Psoas muscle (tissue), 8 donors: Measurements from ENCODE around the gene RTN4RL1. TPM values are rescaled to one million over a fixed set of nuclear protein-coding genes. Genes with fewer than 3 reads are reported as not detected.

Experiments used
- ATAC-seq, 4 donors: fragments of 200-7000 bp; cut with Tn5 transposase; one replicate each; pipeline ENCODE4 v1.9.1; 2020; ENCODE audit warnings: moderate library complexity in 3 of 4, mild to moderate bottlenecking in 2 of 4
- DNase-seq, 2 donors: peaks; one replicate each; pipeline ENCODE4 v3.0.0-alpha.2; 2020
- H3K27ac ChIP-seq: fragments of 200-600 bp; one replicate; pipeline ENCODE4 v1.8.0; 2022
- H3K27me3 ChIP-seq, 3 donors: fragments of 200-600 bp in 1 of 3; one replicate each; pipeline versions ENCODE4 v1.6.1 to v1.8.0; 2013 to 2022; ENCODE audit warnings: low read length in 2 of 3, mild to moderate bottlenecking in 2 of 3, moderate library complexity in 1 of 3; ENCODE audit not compliant: insufficient read depth in 3 of 3
- H3K36me3 ChIP-seq, 2 donors: fragments of 200-600 bp in 1 of 2; one replicate each; pipeline versions ENCODE4 v1.6.1 to v1.8.0; 2013 to 2022; ENCODE audit warnings: low read depth in 1 of 2, mild to moderate bottlenecking in 1 of 2, moderate library complexity in 1 of 2; ENCODE audit not compliant: insufficient read depth in 1 of 2
- H3K4me1 ChIP-seq: fragments of 200-600 bp; one replicate; pipeline ENCODE4 v1.8.0; 2022
- H3K4me3 ChIP-seq: fragments of 200-600 bp; one replicate; pipeline ENCODE4 v1.8.0; 2022; ENCODE audit warnings: mild to moderate bottlenecking
- H3K9me3 ChIP-seq: fragments of 200-600 bp; one replicate; pipeline ENCODE4 v1.8.0; 2022
- WGBS, 3 donors: extraction: QIAGEN DNeasy Blood & Tissue Kit; methylation state at CpG; one replicate each; pipeline versions ENCODE4 v1.1.6 to v1.1.7; 2013; 5-methylcytosine and 5-hydroxymethylcytosine counted together
- intact Hi-C, 2 donors: fragments of 100-400 bp; cut with DNase I; formaldehyde crosslinking; loops; one replicate each; pipeline versions ENCODE4 v1.11.0 to v1.14.2; 2022
- polyA plus RNA-seq, 3 donors: library from polyadenylated mRNA; stranded (reverse); fragments of 200-250 nt; gene quantifications; one replicate each; pipeline ENCODE4 v1.2.3, GENCODE V29; 2013
- total RNA-seq, 4 donors: library from RNA; stranded (reverse); fragmentation: NEBNext Ultra II Directional in 2 of 4; extraction: Animal tissue kit (Norgen Biotek cat#: 25700) in 2 of 4; gene quantifications; one replicate each; pipeline versions ENCODE4 v1.2.1 to v1.2.4, GENCODE V29; 2021 to 2023
- TF ChIP-seq, protein P1 (sequence below): fragments of 200-600 bp; IDR thresholded peaks from one replicate; pipeline ENCODE4 v1.8.0; 2022; ENCODE audit warnings: antibody characterized with exemption
- donor health status: healthy with polysubstance abuse.
- donor health status: DM: no; HTN: no; CAD: no; lungs with moderate emphysema.
- donor health status: Bipolar disorder and iron deficiency.
- donor health status: healthy.
- donor health status: DM: yes; HTN: yes; CAD: no.
- donor health status: DM: no; HTN: no; CAD: no.
- donor health status: DM: no; HTN: no; CAD: no.
- donor health status: DM: yes; HTN: yes; CAD: no.

RTN4RL1 gene
- total and polyA plus RNA-seq, 7 donors = 0.44 to 1.8 (median 0.75) TPM

- WGBS, 3 donors = 11 to 18% (median 16%) methylated on average over 9 of the region's 9 CpGs
- Histone ChIP-seq H3K4me3 (peak overlapping the region; percentile 88), H3K36me3 (peaks cover 2 to 5% of the 10 kb centered on the region in 2 donors), H3K27me3 (peaks cover 0 to 32% (median 4%) of the 10 kb centered on the region in 3 donors), H3K4me1 (peaks cover 18% of the 10 kb centered on the region), H3K27ac (no peak overlapping the region), H3K9me3 (no peaks in the 10 kb centered on the region)
- DNase-seq = no peak
- TF ChIP-seq, protein P1, sequence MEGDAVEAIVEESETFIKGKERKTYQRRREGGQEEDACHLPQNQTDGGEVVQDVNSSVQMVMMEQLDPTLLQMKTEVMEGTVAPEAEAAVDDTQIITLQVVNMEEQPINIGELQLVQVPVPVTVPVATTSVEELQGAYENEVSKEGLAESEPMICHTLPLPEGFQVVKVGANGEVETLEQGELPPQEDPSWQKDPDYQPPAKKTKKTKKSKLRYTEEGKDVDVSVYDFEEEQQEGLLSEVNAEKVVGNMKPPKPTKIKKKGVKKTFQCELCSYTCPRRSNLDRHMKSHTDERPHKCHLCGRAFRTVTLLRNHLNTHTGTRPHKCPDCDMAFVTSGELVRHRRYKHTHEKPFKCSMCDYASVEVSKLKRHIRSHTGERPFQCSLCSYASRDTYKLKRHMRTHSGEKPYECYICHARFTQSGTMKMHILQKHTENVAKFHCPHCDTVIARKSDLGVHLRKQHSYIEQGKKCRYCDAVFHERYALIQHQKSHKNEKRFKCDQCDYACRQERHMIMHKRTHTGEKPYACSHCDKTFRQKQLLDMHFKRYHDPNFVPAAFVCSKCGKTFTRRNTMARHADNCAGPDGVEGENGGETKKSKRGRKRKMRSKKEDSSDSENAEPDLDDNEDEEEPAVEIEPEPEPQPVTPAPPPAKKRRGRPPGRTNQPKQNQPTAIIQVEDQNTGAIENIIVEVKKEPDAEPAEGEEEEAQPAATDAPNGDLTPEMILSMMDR = no peak
- no peak for ATAC-seq
- intact Hi-C loops = no loop called here
These were observed 23.7 kb upstream of the RTN4RL1 start for GRCh38 chr17:2048805-2049204.

DNA sequence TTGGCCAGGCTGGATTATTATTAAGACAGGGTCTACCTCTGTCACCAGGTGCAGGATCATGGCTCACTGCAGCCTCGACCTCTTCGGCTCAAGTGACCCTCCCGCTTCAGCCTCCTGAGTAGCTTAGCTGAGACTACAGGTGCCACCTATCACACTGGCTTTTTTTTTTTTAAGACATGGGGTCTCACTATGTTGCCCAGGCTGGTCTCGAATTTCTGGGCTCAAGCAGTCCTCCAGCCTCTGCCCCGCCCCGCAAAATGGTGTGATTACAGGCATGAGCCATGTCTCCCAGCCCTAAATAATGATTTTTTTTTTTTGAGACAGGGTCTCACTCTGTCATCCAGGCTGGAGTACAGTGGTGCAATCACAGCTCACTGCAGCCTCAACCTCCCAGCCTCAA lies 22.5 kb upstream of the RTN4RL1 start:
- Histone ChIP-seq H3K27ac (no peak overlapping the region), H3K9me3 (no peaks in the 10 kb centered on the region), H3K4me1 (peaks cover 24% of the 10 kb centered on the region), H3K27me3 (peaks cover 0 to 28% (median 4%) of the 10 kb centered on the region in 3 donors), H3K36me3 (peaks cover 2 to 16% of the 10 kb centered on the region in 2 donors), H3K4me3 (no peak overlapping the region)
- 81 to 89% (median 88%) methylated on average over 6 of the region's 6 CpGs for WGBS, 3 donors
- intact Hi-C loops = no loop called here
- no peak for DNase-seq
- ATAC-seq = no peak
- TF ChIP-seq, protein P1 = no peak

GRCh38 chr17:2044263-2044894 lies 19.2 kb upstream of the RTN4RL1 start:
- peak overlapping the region; percentile 27 for H3K27ac ChIP-seq
- ATAC-seq = no peak
- 88 to 89% (median 88%) methylated on average over 5 of the region's 5 CpGs for WGBS, 3 donors
- intact Hi-C loops = no loop called here
- H3K4me3 ChIP-seq = no peak overlapping the region
- TF ChIP-seq, protein P1 = no peak
- DNase-seq = no peak
- peaks cover 33% of the 10 kb centered on the region for H3K4me1 ChIP-seq
- peaks cover 0 to 18% (median under 1%) of the 10 kb centered on the region in 3 donors for H3K27me3 ChIP-seq
- no peaks in the 10 kb centered on the region for H3K9me3 ChIP-seq
- H3K36me3 ChIP-seq = peaks cover 2 to 34% of the 10 kb centered on the region in 2 donors

- no peak for DNase-seq
These were observed 18.7 kb upstream of the RTN4RL1 start for GRCh38 chr17:2043785-2044184.

More at GRCh38 chr17:2043785-2044184, 18.7 kb upstream of the RTN4RL1 start:
- intact Hi-C loops = no loop called here
- peaks cover 29% of the 10 kb centered on the region for H3K4me1 ChIP-seq
- TF ChIP-seq, protein P1 = no peak
- ATAC-seq = no peak
- peak overlapping the region; percentile 27 for H3K27ac ChIP-seq
- H3K27me3 ChIP-seq = peaks cover 0 to 13% (median 0%) of the 10 kb centered on the region in 3 donors
- no peaks in the 10 kb centered on the region for H3K9me3 ChIP-seq
- peaks cover 2 to 37% of the 10 kb centered on the region in 2 donors for H3K36me3 ChIP-seq
- 86 to 87% (median 86%) methylated on average over 6 of the region's 6 CpGs for WGBS, 3 donors
- no peak overlapping the region for H3K4me3 ChIP-seq
